Embryonic facial prominence (tissue), 1 donor: ENCODE results near the gene SDR42E1.

Source experiments
- DNase-seq: peaks from one replicate; pipeline ENCODE4 v3.0.0-alpha.2; 2016; ENCODE audit errors: extremely low spot score

SDR42E1 gene

DNA sequence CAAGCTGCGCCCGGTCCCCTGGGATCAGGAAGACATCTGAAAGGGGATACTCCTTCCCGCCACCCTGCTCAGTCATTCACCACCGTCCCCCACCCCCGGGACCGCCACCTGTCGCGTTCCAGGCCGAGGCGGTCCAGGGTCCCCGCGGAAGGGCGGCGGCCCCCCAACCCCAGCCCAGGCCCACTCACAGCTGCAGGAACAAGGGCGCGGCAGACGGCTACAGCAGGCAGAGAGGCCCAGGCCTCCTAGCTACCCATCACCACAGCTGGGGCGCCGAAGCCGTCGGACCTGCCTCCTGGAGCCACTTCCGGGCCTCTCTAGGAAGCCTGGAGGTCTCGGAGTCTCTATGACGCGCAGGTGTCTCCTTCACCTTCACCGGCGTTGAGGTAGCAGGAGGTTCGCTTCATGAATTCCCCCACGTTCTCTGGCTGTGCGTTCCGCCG is at the start of gene SDR42E1:
Gene SDR42E1 (minus strand): TSS at position 272 of the 443 bp plus-strand sequence. CDS start 10,612 bp downstream, outside the sequence.
- no peak for DNase-seq

GRCh38 chr16:82059983-82060421 is 48.7 kb upstream of the SDR42E1 start:
- no peak for DNase-seq

GRCh38 chr16:82059161-82059982 is 48.1 kb upstream of the SDR42E1 start:
- DNase-seq: no peak

- DNase-seq: no peak
Measured at GRCh38 chr16:82056550-82056896, 45.3 kb upstream of the SDR42E1 start.

DNA sequence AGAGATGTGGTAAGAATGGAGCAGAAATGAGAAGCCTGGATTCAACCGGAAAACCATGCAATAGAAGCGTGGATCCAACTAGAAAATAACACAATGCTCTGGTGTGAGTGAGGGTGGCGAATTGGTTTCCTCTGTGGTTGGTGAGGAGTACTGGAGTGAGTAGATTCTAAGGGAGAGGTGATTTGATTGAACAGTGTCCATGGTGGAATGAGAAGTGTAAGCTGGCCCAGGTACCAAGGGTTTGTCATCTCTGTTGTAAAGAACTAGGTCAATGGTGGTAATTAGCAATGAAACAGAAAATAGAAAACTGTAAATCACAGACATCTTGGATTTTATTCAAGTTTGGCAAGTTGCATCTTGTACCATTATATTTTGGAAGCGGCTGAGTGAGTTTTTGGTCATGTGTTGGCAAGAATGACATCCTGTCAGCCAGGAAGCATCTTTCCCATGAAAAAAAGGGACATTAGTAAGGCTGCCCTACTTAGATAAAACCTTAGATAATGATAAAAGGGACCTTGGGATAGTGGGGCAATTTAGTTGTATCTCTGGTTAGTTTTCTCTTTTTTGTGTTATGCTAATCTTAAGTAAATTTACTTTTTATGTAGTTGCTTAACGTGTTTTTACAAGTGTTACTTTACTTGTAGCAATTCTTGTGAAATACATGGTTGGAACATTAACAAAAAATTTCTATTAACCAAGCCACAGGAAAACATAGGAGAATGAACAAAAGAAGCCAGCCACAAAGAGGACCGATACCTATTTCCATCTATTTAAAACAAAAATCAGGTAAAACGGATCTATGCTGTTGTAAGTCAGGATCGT is 44.7 kb upstream of the SDR42E1 start:
- no peak for DNase-seq

DNA sequence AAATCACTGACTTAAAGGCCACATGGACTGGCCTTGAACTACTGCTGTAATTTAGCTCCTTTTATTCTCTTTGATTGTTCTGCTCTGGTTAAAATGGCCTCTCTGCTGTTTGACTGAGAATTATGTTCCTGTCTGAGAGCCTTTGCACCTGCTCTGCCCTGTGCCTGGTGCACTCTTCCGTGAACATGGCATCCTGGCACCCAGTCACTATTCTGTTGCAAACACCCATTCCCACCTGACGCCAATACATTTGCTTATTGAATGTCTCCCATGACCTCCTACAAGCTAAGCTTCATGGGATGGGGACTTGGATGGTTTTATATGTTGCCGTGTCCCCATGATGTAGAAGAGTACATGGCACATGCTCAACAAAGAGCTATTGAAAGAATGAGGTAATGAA is 43.8 kb upstream of the SDR42E1 start:
- no peak for DNase-seq

- DNase-seq: no peak
Measured at GRCh38 chr16:82051656-82052055, 40.4 kb upstream of the SDR42E1 start.

- DNase-seq: no peak
Measured at GRCh38 chr16:82050909-82051357, 39.7 kb upstream of the SDR42E1 start.

GRCh38 chr16:82050506-82050905 is 39.2 kb upstream of the SDR42E1 start:
- no peak for DNase-seq

- no peak for DNase-seq
Measured at GRCh38 chr16:82049484-82049883, 38.2 kb upstream of the SDR42E1 start.

DNA sequence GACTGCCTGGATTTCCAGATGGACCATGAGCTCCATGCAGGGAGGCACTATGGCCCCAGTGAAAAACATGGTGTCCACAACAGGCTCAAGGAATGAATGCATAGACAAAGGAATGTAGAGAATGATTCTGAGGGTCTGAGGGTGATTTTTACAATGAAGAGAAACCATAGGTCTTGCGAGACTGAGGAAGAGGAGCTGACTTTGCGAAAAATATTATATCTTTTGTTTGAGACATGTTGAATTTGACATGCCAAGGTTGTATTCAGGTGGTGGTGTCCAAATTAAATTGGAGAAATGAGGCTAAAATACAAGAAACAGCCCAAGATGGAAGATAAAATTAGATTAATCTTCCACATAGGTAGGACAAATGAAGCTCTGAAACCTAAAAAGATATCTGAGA is 36.5 kb upstream of the SDR42E1 start:
- no peak for DNase-seq

DNA sequence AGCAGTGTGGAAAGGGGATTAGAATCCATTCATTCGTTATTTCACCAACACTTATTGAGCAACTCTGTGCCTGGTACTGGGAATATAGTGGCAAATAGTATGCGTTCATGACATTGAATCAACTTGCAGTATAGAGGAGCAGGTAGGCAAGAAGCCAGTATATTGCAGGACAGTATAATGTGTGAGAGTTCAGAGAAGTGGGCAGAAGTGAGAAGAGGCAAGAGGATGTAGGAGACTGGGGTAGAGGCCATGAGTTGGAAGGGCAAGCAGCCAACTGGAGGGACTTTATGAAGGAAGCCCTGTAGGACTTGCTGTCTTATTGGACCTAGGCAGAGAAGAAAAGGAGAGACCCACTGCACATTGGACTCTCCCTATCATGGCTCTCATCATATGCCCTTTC is 36.1 kb upstream of the SDR42E1 start:
- no peak for DNase-seq

DNA sequence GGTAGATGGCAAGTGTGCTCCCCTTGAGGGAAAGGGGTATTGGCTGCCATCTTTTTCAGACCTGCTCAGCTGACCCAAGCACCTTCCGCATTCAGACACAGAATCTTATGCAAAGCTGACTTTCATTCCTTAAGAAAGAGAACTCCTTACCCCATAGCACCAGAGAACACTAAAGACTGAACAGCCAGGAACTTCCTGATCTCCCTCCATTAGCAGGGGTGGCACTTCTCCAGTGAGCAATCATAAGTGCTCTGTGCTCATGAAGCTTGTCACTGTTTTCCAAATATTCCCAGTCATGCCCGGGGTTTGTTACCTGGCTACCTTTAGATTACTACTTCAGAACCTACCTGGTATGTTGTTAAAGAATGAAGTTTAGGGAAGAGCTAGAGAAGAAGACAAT is 35.7 kb upstream of the SDR42E1 start:
- DNase-seq: no peak

DNA sequence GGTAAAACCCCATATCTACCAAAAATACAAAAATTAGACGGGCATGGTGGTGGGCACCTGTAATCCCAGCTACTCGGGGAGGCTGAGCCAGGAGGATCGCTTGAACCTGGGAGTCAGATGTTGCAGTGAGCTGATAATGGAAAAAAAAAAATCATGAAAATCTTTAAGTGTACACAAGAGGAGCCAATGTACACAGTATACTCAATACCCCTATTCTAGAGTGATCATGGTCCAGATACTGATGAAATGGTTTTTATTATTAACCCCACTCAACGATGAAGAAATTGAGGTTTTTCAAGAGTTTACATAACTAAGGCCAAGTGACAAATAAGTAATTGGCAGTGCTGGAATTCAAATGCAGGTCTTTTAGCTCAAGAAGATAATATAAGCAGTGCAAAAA is 35.3 kb upstream of the SDR42E1 start:
- DNase-seq: no peak

GRCh38 chr16:82045465-82045864 is 34.2 kb upstream of the SDR42E1 start:
- no peak for DNase-seq

GRCh38 chr16:82044585-82044911 is 33.3 kb upstream of the SDR42E1 start:
- no peak for DNase-seq

- DNase-seq: no peak
Measured at GRCh38 chr16:82043680-82044584, 32.7 kb upstream of the SDR42E1 start.

DNA sequence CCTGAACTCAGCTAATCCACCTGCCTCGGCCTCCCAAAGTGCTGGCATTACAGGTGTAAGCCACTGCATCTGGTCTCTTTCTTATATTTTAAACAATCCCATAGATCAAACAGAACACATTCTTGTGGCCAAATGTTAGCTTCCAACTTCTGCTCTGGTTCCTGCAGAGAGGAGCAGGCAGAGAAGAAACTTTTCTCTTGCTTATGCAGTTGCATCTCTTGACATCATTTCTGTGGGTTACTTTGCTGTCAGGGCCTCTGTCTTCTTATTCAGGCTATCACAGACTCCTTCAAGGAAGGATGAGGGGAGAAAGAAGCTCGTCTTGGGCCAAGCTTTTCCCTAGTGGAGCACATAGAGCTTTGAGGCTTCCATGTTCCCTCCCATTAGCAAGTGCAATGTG is 31.6 kb upstream of the SDR42E1 start:
- DNase-seq: no peak

DNA sequence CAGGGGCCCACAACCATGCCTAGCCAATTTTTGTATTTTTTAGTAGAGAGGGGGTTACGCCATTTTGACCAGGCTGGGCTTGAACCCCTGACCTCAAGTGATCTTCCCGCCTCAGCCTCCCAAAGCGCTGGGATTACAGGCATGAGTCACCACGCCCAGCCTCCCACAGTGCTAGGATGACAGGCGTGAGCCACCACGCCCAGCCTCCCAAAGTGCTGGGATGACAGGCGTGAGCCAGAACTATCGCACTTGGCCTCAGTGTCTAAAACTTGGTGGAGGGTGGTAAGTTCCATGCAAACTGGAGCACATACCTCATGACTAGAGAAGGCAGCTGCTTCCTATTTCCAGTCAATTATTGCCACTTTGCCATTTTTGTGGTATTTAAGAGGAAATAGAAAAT is 30.9 kb upstream of the SDR42E1 start:
- no peak for DNase-seq

- DNase-seq: no peak
Measured at GRCh38 chr16:82041542-82041941, 30.3 kb upstream of the SDR42E1 start.

- DNase-seq: no peak
Measured at GRCh38 chr16:82040296-82040695, 29.0 kb upstream of the SDR42E1 start.

DNA sequence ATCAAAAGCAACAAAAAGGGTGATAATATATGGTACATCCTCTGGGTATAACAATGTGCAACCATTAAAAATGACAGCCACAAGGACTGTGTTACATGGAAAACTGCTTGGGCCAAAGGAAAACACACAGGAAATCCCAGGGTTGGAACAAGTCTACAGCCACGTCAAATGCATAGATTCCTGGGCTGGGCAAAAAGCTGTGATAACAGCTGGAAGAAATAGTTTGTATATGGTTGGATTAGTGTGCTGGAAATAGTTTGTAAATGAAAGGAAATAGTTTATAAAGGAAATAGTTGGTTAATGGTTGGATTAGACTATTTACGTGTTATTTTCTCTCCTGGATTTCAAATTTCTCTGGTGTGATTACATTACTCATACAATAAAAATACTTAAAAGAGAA is 26.4 kb upstream of the SDR42E1 start:
- no peak for DNase-seq
